Measurements from ENCODE around the gene ERC2. TPM values are rescaled to one million over a fixed set of nuclear protein-coding genes. Genes with fewer than 3 reads are reported as not detected.

The ERC2 gene
- total RNA-seq, 1 donor from 2014 or later = 0.65 TPM

- peak; percentile 57 for TF ChIP-seq CTCF (IDR thresholded peaks at IDR 0.05)
- no peaks in the 10 kb centered on the region for H3K36me3 Mint-ChIP-seq (ENCODE audit: low read depth)
- peak overlapping the region; percentile 73 for H3K4me3 Mint-ChIP-seq (ENCODE audit: unreplicated experiment)
- no peak overlapping the region for H3K27ac Mint-ChIP-seq (ENCODE audit: unreplicated experiment)
- H3K27me3 Mint-ChIP-seq (ENCODE audit: low read depth) = no peaks in the 10 kb centered on the region
- no peak for DNase-seq (ENCODE audit: low spot score)
- peaks cover 51% of the 10 kb centered on the region for H3K4me1 Mint-ChIP-seq (ENCODE audit: low read depth)
- no peaks in the 10 kb centered on the region for H3K9me3 Mint-ChIP-seq (ENCODE audit: low read depth)
These were observed 986.3 kb downstream of the ERC2 start for GRCh38 chr3:55481744-55482495.

GRCh38 chr3:55480911-55481743, 987.1 kb downstream of the ERC2 start:
- Mint-ChIP-seq H3K9me3 (ENCODE audit: low read depth) (no peaks in the 10 kb centered on the region), H3K36me3 (ENCODE audit: low read depth) (no peaks in the 10 kb centered on the region), H3K4me3 (ENCODE audit: unreplicated experiment) (peak overlapping the region; percentile 73), H3K27ac (ENCODE audit: unreplicated experiment) (peak overlapping the region; percentile 38), H3K27me3 (ENCODE audit: low read depth) (no peaks in the 10 kb centered on the region), H3K4me1 (ENCODE audit: low read depth) (peaks cover 54% of the 10 kb centered on the region)
- TF ChIP-seq CTCF (IDR thresholded peaks at IDR 0.05) = peak; percentile 35
- DNase-seq (ENCODE audit: low spot score) = no peak

GRCh38 chr3:55477306-55478303, 990.7 kb downstream of the ERC2 start:
- no peak overlapping the region for H3K4me3 Mint-ChIP-seq (ENCODE audit: unreplicated experiment)
- H3K27me3 Mint-ChIP-seq (ENCODE audit: low read depth) = no peaks in the 10 kb centered on the region
- H3K27ac Mint-ChIP-seq (ENCODE audit: unreplicated experiment) = peak overlapping the region; percentile 54
- no peak for DNase-seq (ENCODE audit: low spot score)
- H3K9me3 Mint-ChIP-seq (ENCODE audit: low read depth) = no peaks in the 10 kb centered on the region
- H3K4me1 Mint-ChIP-seq (ENCODE audit: low read depth) = peaks cover 27% of the 10 kb centered on the region
- no peak for TF ChIP-seq CTCF (IDR thresholded peaks at IDR 0.05)
- H3K36me3 Mint-ChIP-seq (ENCODE audit: low read depth) = peaks cover 4% of the 10 kb centered on the region

- no peak for TF ChIP-seq CTCF (IDR thresholded peaks at IDR 0.05)
- Mint-ChIP-seq H3K27me3 (ENCODE audit: low read depth) (no peaks in the 10 kb centered on the region), H3K4me1 (ENCODE audit: low read depth) (peaks cover 20% of the 10 kb centered on the region), H3K9me3 (ENCODE audit: low read depth) (no peaks in the 10 kb centered on the region), H3K27ac (ENCODE audit: unreplicated experiment) (no peak overlapping the region), H3K36me3 (ENCODE audit: low read depth) (peaks cover 4% of the 10 kb centered on the region), H3K4me3 (ENCODE audit: unreplicated experiment) (no peak overlapping the region)
- DNase-seq (ENCODE audit: low spot score) = no peak
These were observed 991.8 kb downstream of the ERC2 start for GRCh38 chr3:55476515-55476914.

Data from chondrocyte (in vitro differentiated cells).